OCI-LY3 (cell line): Measurements from ENCODE around the gene MED15.

Source experiments
- CTCF ChIP-seq: fragments of 200-600, 300-600 bp; sonication (generic); IDR thresholded peaks from 2 replicates; pipeline ENCODE4 v1.5.1; 2014; ENCODE audit warnings: antibody characterized with exemption, low read length, low read depth
- EZH2phosphoT487 ChIP-seq: fragments of 200-600 bp; shearing (Covaris generic); IDR thresholded peaks from 2 replicates; pipeline ENCODE4 v1.6.1; 2018; ENCODE audit warnings: antibody characterized with exemption, mixed run types, low read depth

GRCh38 chr22:20537983-20538382 lies 30.6 kb downstream of the MED15 start:
- TF ChIP-seq CTCF (no peak), EZH2phosphoT487 (no peak)
